GM21367 (cell line): ENCODE data around the gene CHCHD6.

Source experiments
- ATAC-seq: cut with Tn5 transposase; IDR thresholded peaks from one replicate; pipeline ENCODE4 v1.9.1; 2021; ENCODE audit not compliant: unreplicated experiment

Gene CHCHD6

GRCh38 chr3:126916546-126916945, 212.5 kb downstream of the CHCHD6 start:
- no peak for ATAC-seq

GRCh38 chr3:126917232-126917804, 213.3 kb downstream of the CHCHD6 start:
- no peak for ATAC-seq

GRCh38 chr3:126918355-126918821, 214.3 kb downstream of the CHCHD6 start:
- ATAC-seq: no peak

GRCh38 chr3:126921085-126921824, 217.2 kb downstream of the CHCHD6 start:
- ATAC-seq: no peak

- ATAC-seq: no peak
Measured at GRCh38 chr3:126922466-126922865, 218.4 kb downstream of the CHCHD6 start.

- no peak for ATAC-seq
Measured at GRCh38 chr3:126923423-126923822, 219.4 kb downstream of the CHCHD6 start.

GRCh38 chr3:126923895-126924294, 219.9 kb downstream of the CHCHD6 start:
- ATAC-seq: no peak

GRCh38 chr3:126924458-126924857, 220.4 kb downstream of the CHCHD6 start:
- no peak for ATAC-seq

- no peak for ATAC-seq
Measured at GRCh38 chr3:126925411-126926171, 221.6 kb downstream of the CHCHD6 start.

- no peak for ATAC-seq
Measured at GRCh38 chr3:126926684-126927400, 222.8 kb downstream of the CHCHD6 start.

- no peak for ATAC-seq
Measured at GRCh38 chr3:126927401-126927750, 223.3 kb downstream of the CHCHD6 start.

GRCh38 chr3:126927846-126928245, 223.8 kb downstream of the CHCHD6 start:
- no peak for ATAC-seq

- no peak for ATAC-seq
Measured at GRCh38 chr3:126928921-126929474, 225.0 kb downstream of the CHCHD6 start.

- ATAC-seq: no peak
Measured at GRCh38 chr3:126930936-126931600, 227.0 kb downstream of the CHCHD6 start.

GRCh38 chr3:126931806-126932187, 227.8 kb downstream of the CHCHD6 start:
- no peak for ATAC-seq

- no peak for ATAC-seq
Measured at GRCh38 chr3:126932188-126932931, 228.3 kb downstream of the CHCHD6 start.

- ATAC-seq: no peak
Measured at GRCh38 chr3:126934031-126934531, 230.0 kb downstream of the CHCHD6 start.

- no peak for ATAC-seq
Measured at GRCh38 chr3:126934991-126935390, 231.0 kb downstream of the CHCHD6 start.

GRCh38 chr3:126935756-126936509, 231.9 kb downstream of the CHCHD6 start:
- ATAC-seq: no peak
